Breast epithelium (tissue), 4 donors: Measurements from ENCODE around the gene ALOX15B. TPM values are rescaled to one million over a fixed set of nuclear protein-coding genes. Genes with fewer than 3 reads are reported as not detected.

Experiments used
- DNase-seq, 2 donors: peaks; one replicate each; pipeline ENCODE4 v3.0.0-alpha.2; 2019; ENCODE audit warnings: low spot score in 2 of 2
- H3K27ac ChIP-seq, 2 donors: fragments of 200-600 bp; sonication (generic) in 1 of 2; one replicate each; pipeline ENCODE4 v1.5.1; 2016 to 2019; ENCODE audit warnings: mild to moderate bottlenecking in 1 of 2
- H3K27me3 ChIP-seq, 2 donors: fragments of 200-600 bp; sonication (generic) in 1 of 2; one replicate each; pipeline versions ENCODE4 v1.5.1 to v1.6.0; 2017 to 2019; ENCODE audit warnings: control low read depth in 1 of 2, mild to moderate bottlenecking in 1 of 2
- H3K36me3 ChIP-seq: fragments of 200-600 bp; one replicate; pipeline ENCODE4 v1.5.1; 2019
- H3K4me1 ChIP-seq, 2 donors: fragments of 200-600 bp; sonication (generic); one replicate each; pipeline ENCODE4 v1.5.1; 2016 to 2019; ENCODE audit warnings: control low read depth in 1 of 2
- H3K4me3 ChIP-seq, 3 donors: fragments of 200-600 bp; sonication (generic); 1 replicate in 2 of 3; 2 replicates in 1 of 3; pipeline ENCODE4 v1.5.1; 2016 to 2019; ENCODE audit warnings: mild to moderate bottlenecking in 3 of 3, moderate library complexity in 2 of 3
- H3K9me3 ChIP-seq, 2 donors: fragments of 200-600 bp; sonication (generic) in 1 of 2; one replicate each; pipeline ENCODE4 v1.5.1; 2016 to 2019; ENCODE audit warnings: control low read depth in 1 of 2
- CTCF ChIP-seq, 3 donors: fragments of 450-650 bp; IDR thresholded peaks; one replicate each; pipeline ENCODE4 v1.5.1; 2016 to 2017; ENCODE audit warnings: antibody characterized with exemption in 3 of 3, mild to moderate bottlenecking in 3 of 3, moderate library complexity in 3 of 3
- POLR2A ChIP-seq: fragments of 450-650 bp; IDR thresholded peaks from one replicate; pipeline ENCODE4 v1.6.1; 2016; ENCODE audit warnings: antibody characterized with exemption, mild to moderate bottlenecking, moderate library complexity
- POLR2AphosphoS5 ChIP-seq, 3 donors: sonication (generic); formaldehyde crosslinking; IDR thresholded peaks; one replicate each; pipeline ENCODE4 v1.6.1; 2017; ENCODE audit warnings: antibody characterized with exemption in 3 of 3
- intact Hi-C: fragments of 100-400 bp; cut with DNase I; formaldehyde crosslinking; loops from one replicate; pipeline ENCODE4 v1.15.1; 2023; ENCODE audit warnings: low total_unique reads
- total RNA-seq, 3 donors: library from RNA; depleted of rRNA; stranded (reverse); fragments of >200 nt; gene quantifications; one replicate each; pipeline ENCODE4 v1.1.0, GENCODE V29; 2016

Gene ALOX15B
- total RNA-seq, 3 donors from 2014 or later = 3.3 to 38.3 (median 12.3) TPM

- peaks cover 5 to 27% of the 10 kb centered on the region in 2 donors for H3K27me3 ChIP-seq
- intact Hi-C loops = no loop called here
- peaks cover 0 to 5% of the 10 kb centered on the region in 2 donors for H3K4me1 ChIP-seq
- no peak overlapping the region for H3K27ac ChIP-seq
- H3K36me3 ChIP-seq = no peaks in the 10 kb centered on the region
- no peaks in the 10 kb centered on the region for H3K9me3 ChIP-seq
- TF ChIP-seq CTCF (IDR thresholded peaks at IDR 0.05) (no peak), POLR2A (no peak), POLR2AphosphoS5 (IDR thresholded peaks at IDR 0.05) (no peak)
- peak overlapping the region in 2 of 3 donors; percentile 44 to 61 for H3K4me3 ChIP-seq
- peak in 1 of 2 donors; percentile 51 for DNase-seq
Observed at GRCh38 chr17:8002721-8003593, 35.9 kb upstream of the ALOX15B start.

- DNase-seq = no peak
- no peak for TF ChIP-seq POLR2AphosphoS5 (IDR thresholded peaks at IDR 0.05)
- TF ChIP-seq CTCF (IDR thresholded peaks at IDR 0.05) = no peak
- TF ChIP-seq POLR2A = no peak
- Histone ChIP-seq H3K4me1 (peaks cover 0 to 5% of the 10 kb centered on the region in 2 donors), H3K36me3 (no peaks in the 10 kb centered on the region), H3K9me3 (no peaks in the 10 kb centered on the region), H3K27ac (no peak overlapping the region), H3K4me3 (peak overlapping the region in 2 of 3 donors; percentile 44 to 61), H3K27me3 (peaks cover 5 to 27% of the 10 kb centered on the region in 2 donors)
- intact Hi-C loops = no loop called here
Observed at GRCh38 chr17:8003594-8004181, 35.2 kb upstream of the ALOX15B start.

GRCh38 chr17:8004899-8005298 lies 34.0 kb upstream of the ALOX15B start:
- H3K27me3 ChIP-seq = peaks cover 5 to 27% of the 10 kb centered on the region in 2 donors
- intact Hi-C loops = no loop called here
- H3K4me1 ChIP-seq = peaks cover 0 to 5% of the 10 kb centered on the region in 2 donors
- H3K27ac ChIP-seq = no peak overlapping the region
- no peak for DNase-seq
- H3K9me3 ChIP-seq = no peaks in the 10 kb centered on the region
- H3K4me3 ChIP-seq = no peak overlapping the region
- H3K36me3 ChIP-seq = no peaks in the 10 kb centered on the region
- no peak for TF ChIP-seq POLR2A
- TF ChIP-seq POLR2AphosphoS5 (IDR thresholded peaks at IDR 0.05) = no peak
- no peak for TF ChIP-seq CTCF (IDR thresholded peaks at IDR 0.05)

GRCh38 chr17:8005357-8005756 lies 33.5 kb upstream of the ALOX15B start:
- intact Hi-C loops = no loop called here
- DNase-seq = no peak
- H3K27ac ChIP-seq = no peak overlapping the region
- peaks cover 0 to 5% of the 10 kb centered on the region in 2 donors for H3K4me1 ChIP-seq
- peaks cover 5 to 27% of the 10 kb centered on the region in 2 donors for H3K27me3 ChIP-seq
- H3K4me3 ChIP-seq = no peak overlapping the region
- H3K36me3 ChIP-seq = no peaks in the 10 kb centered on the region
- H3K9me3 ChIP-seq = no peaks in the 10 kb centered on the region
- TF ChIP-seq POLR2AphosphoS5 (IDR thresholded peaks at IDR 0.05) (no peak), POLR2A (no peak), CTCF (IDR thresholded peaks at IDR 0.05) (no peak)
